Transverse colon (tissue), 3 donors: ENCODE data around the gene FKBP1A.

Source experiments
- POLR2A ChIP-seq: fragments of 450-650 bp; IDR thresholded peaks from one replicate; pipeline ENCODE4 v1.6.1; 2016; ENCODE audit warnings: antibody characterized with exemption, mild to moderate bottlenecking, moderate library complexity
- TF ChIP-seq, protein P1 (sequence below), 5 experiments: fragments of 200-600 bp in 3 of 5; fragments of 450-650 bp in 2 of 5; sonication (generic) in 3 of 5; IDR thresholded peaks; 1 replicate in 2 of 5; 2 replicates in 3 of 5; pipeline ENCODE4 v1.5.1; 2016 to 2017; ENCODE audit warnings: antibody characterized with exemption in 5 of 5, inconsistent platforms in 3 of 5, mild to moderate bottlenecking in 2 of 5, moderate library complexity in 1 of 5

GRCh38 chr20:1383623-1384404 lies 9.0 kb downstream of the FKBP1A start:
- TF ChIP-seq, protein P1, sequence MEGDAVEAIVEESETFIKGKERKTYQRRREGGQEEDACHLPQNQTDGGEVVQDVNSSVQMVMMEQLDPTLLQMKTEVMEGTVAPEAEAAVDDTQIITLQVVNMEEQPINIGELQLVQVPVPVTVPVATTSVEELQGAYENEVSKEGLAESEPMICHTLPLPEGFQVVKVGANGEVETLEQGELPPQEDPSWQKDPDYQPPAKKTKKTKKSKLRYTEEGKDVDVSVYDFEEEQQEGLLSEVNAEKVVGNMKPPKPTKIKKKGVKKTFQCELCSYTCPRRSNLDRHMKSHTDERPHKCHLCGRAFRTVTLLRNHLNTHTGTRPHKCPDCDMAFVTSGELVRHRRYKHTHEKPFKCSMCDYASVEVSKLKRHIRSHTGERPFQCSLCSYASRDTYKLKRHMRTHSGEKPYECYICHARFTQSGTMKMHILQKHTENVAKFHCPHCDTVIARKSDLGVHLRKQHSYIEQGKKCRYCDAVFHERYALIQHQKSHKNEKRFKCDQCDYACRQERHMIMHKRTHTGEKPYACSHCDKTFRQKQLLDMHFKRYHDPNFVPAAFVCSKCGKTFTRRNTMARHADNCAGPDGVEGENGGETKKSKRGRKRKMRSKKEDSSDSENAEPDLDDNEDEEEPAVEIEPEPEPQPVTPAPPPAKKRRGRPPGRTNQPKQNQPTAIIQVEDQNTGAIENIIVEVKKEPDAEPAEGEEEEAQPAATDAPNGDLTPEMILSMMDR (IDR thresholded peaks at IDR 0.05): no peak
- TF ChIP-seq POLR2A: no peak
